ENCODE results near the gene IRX5. TPM values are rescaled to one million over a fixed set of nuclear protein-coding genes. Genes with fewer than 3 reads are reported as not detected.

Gene IRX5
- total and polyA plus RNA-seq, 4 donors: not detected

- DNase-seq (ENCODE audit: low spot score): no peak
- Histone ChIP-seq H3K9ac (ENCODE audit: low read depth in 1 of 2, low read length in 2 of 2) (no peak overlapping the region), H3K4me3 (ENCODE audit: low read depth in 1 of 3, low read length in 3 of 3) (no peak overlapping the region), H3K9me3 (ENCODE audit: control insufficient read depth in 4 of 4, low read length in 3 of 4) (peaks cover 2 to 11% (median 3%) of the 10 kb centered on the region in 4 donors), H3K4me1 (ENCODE audit: control insufficient read depth in 4 of 4, insufficient read depth in 4 of 4, low read length in 3 of 4) (no peaks in the 10 kb centered on the region), H3K27me3 (ENCODE audit: control insufficient read depth in 4 of 4, insufficient read depth in 4 of 4, low read length in 3 of 4) (peaks cover 0 to 4% (median 0%) of the 10 kb centered on the region in 4 donors), H3K36me3 (ENCODE audit: control insufficient read depth in 4 of 4, insufficient read depth in 3 of 4, low read depth in 1 of 4, low read length in 3 of 4) (no peaks in the 10 kb centered on the region), H3K27ac (ENCODE audit: low read depth in 1 of 2, low read length in 2 of 2) (no peak overlapping the region)
- WGBS: 71% methylated on average over 2 of the region's 2 CpGs
- TF ChIP-seq TAF1 (conservative IDR thresholded peaks at IDR 0.05): no peak
- TF ChIP-seq ATF3 (IDR thresholded peaks at IDR 0.05): no peak
- TF ChIP-seq REST (IDR thresholded peaks at IDR 0.05): no peak
- no peak for TF ChIP-seq MAX (IDR thresholded peaks at IDR 0.05)
- no peak for TF ChIP-seq HNF4A (conservative IDR thresholded peaks at IDR 0.05)
- no peak for TF ChIP-seq HNF4G (IDR thresholded peaks at IDR 0.05)
- TF ChIP-seq GABPA (IDR thresholded peaks at IDR 0.05 in 1 of 2, conservative IDR thresholded peaks at IDR 0.05 in 1 of 2): no peak
- no peak for TF ChIP-seq RXRA (IDR thresholded peaks at IDR 0.05)
Measured at GRCh38 chr16:54886078-54886477, 44.6 kb upstream of the IRX5 start.

GRCh38 chr16:54890381-54890780 lies 40.3 kb upstream of the IRX5 start:
- no peak overlapping the region for H3K9ac ChIP-seq (ENCODE audit: low read depth in 1 of 2, low read length in 2 of 2)
- no peak overlapping the region for H3K27ac ChIP-seq (ENCODE audit: low read depth in 1 of 2, low read length in 2 of 2)
- WGBS: 84% methylated on average over 4 of the region's 4 CpGs
- peaks cover 0 to 6% (median 0%) of the 10 kb centered on the region in 4 donors for H3K9me3 ChIP-seq (ENCODE audit: control insufficient read depth in 4 of 4, low read length in 3 of 4)
- H3K27me3 ChIP-seq (ENCODE audit: control insufficient read depth in 4 of 4, insufficient read depth in 4 of 4, low read length in 3 of 4): peaks cover 0 to 1% (median 0%) of the 10 kb centered on the region in 4 donors
- H3K4me3 ChIP-seq (ENCODE audit: low read depth in 1 of 3, low read length in 3 of 3): no peak overlapping the region
- no peaks in the 10 kb centered on the region for H3K36me3 ChIP-seq (ENCODE audit: control insufficient read depth in 4 of 4, insufficient read depth in 3 of 4, low read depth in 1 of 4, low read length in 3 of 4)
- no peaks in the 10 kb centered on the region for H3K4me1 ChIP-seq (ENCODE audit: control insufficient read depth in 4 of 4, insufficient read depth in 4 of 4, low read length in 3 of 4)
- no peak for DNase-seq (ENCODE audit: low spot score)
- TF ChIP-seq FOXA1 (IDR thresholded peaks at IDR 0.05): no peak
- TF ChIP-seq JUND (IDR thresholded peaks at IDR 0.05): no peak
- no peak for TF ChIP-seq ZBTB33 (IDR thresholded peaks at IDR 0.05)
- TF ChIP-seq EGR1 (IDR thresholded peaks at IDR 0.05; ENCODE audit: low read depth in 2 of 2): no peak
- no peak for TF ChIP-seq YY1 (IDR thresholded peaks at IDR 0.05)
- TF ChIP-seq MAX (IDR thresholded peaks at IDR 0.05): no peak
- TF ChIP-seq REST (IDR thresholded peaks at IDR 0.05): no peak
- TF ChIP-seq FOXA2 (IDR thresholded peaks at IDR 0.05): no peak
- TF ChIP-seq TAF1 (conservative IDR thresholded peaks at IDR 0.05): no peak
- no peak for TF ChIP-seq RAD21 (IDR thresholded peaks at IDR 0.05)
- TF ChIP-seq HNF4G (IDR thresholded peaks at IDR 0.05): no peak
- no peak for TF ChIP-seq SP1 (IDR thresholded peaks at IDR 0.05)
- no peak for TF ChIP-seq NR2F2 (IDR thresholded peaks at IDR 0.05)
- no peak for TF ChIP-seq ATF3 (IDR thresholded peaks at IDR 0.05)
- no peak for TF ChIP-seq RXRA (IDR thresholded peaks at IDR 0.05)
- TF ChIP-seq HNF4A (conservative IDR thresholded peaks at IDR 0.05): no peak
- no peak for TF ChIP-seq CTCF (IDR thresholded peaks at IDR 0.05; ENCODE audit: low read depth, low read length, missing input control)
- no peak for TF ChIP-seq GABPA (IDR thresholded peaks at IDR 0.05 in 1 of 2, conservative IDR thresholded peaks at IDR 0.05 in 1 of 2)

Measured in liver (tissue), 9 donors.